ENCODE data around the gene CARS1.

GRCh38 chr11:3036419-3036818 lies 20.8 kb downstream of the CARS1 start:
- no peak for TF ChIP-seq CTCF (IDR thresholded peaks at IDR 0.05)
- no peak for TF ChIP-seq EZH2 (IDR thresholded peaks at IDR 0.05; ENCODE audit: borderline replicate concordance, insufficient read depth, low read depth, low read length, poor library complexity, severe bottlenecking)

Data from B cell (primary cell).